ENCODE results near the gene TIMELESS.
"Not testable (repeated sequence)": the region's sequence is repeated elsewhere in the genome, so short reads cannot be mapped to it uniquely, and the experiment has no call there.

Gene TIMELESS, protein sequence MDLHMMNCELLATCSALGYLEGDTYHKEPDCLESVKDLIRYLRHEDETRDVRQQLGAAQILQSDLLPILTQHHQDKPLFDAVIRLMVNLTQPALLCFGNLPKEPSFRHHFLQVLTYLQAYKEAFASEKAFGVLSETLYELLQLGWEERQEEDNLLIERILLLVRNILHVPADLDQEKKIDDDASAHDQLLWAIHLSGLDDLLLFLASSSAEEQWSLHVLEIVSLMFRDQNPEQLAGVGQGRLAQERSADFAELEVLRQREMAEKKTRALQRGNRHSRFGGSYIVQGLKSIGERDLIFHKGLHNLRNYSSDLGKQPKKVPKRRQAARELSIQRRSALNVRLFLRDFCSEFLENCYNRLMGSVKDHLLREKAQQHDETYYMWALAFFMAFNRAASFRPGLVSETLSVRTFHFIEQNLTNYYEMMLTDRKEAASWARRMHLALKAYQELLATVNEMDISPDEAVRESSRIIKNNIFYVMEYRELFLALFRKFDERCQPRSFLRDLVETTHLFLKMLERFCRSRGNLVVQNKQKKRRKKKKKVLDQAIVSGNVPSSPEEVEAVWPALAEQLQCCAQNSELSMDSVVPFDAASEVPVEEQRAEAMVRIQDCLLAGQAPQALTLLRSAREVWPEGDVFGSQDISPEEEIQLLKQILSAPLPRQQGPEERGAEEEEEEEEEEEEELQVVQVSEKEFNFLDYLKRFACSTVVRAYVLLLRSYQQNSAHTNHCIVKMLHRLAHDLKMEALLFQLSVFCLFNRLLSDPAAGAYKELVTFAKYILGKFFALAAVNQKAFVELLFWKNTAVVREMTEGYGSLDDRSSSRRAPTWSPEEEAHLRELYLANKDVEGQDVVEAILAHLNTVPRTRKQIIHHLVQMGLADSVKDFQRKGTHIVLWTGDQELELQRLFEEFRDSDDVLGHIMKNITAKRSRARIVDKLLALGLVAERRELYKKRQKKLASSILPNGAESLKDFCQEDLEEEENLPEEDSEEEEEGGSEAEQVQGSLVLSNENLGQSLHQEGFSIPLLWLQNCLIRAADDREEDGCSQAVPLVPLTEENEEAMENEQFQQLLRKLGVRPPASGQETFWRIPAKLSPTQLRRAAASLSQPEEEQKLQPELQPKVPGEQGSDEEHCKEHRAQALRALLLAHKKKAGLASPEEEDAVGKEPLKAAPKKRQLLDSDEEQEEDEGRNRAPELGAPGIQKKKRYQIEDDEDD

DNA sequence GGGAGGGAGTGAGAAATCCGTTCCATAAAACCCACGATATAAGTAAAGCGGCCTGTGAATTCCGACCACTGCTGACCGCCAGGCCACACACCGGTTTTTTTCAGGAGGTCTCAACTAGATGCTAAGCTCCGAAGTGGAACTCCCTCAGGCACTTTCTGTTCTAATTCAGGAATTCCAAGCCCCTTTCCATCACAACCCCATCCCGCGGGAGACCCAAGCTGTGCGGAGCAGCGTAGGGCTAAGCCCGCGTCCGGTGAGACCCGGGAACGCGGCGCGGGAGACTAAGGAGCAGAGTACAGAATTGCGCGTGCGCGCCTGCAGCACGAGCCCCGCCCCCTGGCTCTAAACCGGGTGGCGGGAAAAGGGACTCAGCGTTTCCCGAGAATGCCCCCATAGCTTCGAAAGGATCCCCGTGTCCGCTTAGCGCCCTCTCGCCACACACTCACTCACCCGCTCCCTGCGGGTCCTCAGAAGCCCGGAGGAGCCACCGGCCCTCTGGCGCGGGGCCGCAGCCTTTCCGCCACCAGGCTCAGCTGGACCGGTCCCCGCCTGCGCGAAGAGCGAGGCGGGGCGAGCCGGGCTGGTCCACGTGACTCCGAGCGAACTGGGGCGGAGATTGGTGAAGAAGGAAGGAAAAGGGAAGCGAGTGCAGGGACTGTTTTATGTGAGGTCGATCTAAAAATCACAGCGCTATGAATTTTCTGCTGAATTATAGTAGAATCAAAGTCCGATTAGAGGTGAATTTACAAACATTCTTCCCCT is at the start of gene TIMELESS:
Gene TIMELESS, minus strand, starts transcription at position 567 of the 762 bp plus-strand sequence. CDS start 15,256 bp downstream, outside the sequence.
- peak; percentile 71 to 73 for DNase-seq (ENCODE audit: low read depth in 1 of 2, low spot score in 1 of 2)

DNA sequence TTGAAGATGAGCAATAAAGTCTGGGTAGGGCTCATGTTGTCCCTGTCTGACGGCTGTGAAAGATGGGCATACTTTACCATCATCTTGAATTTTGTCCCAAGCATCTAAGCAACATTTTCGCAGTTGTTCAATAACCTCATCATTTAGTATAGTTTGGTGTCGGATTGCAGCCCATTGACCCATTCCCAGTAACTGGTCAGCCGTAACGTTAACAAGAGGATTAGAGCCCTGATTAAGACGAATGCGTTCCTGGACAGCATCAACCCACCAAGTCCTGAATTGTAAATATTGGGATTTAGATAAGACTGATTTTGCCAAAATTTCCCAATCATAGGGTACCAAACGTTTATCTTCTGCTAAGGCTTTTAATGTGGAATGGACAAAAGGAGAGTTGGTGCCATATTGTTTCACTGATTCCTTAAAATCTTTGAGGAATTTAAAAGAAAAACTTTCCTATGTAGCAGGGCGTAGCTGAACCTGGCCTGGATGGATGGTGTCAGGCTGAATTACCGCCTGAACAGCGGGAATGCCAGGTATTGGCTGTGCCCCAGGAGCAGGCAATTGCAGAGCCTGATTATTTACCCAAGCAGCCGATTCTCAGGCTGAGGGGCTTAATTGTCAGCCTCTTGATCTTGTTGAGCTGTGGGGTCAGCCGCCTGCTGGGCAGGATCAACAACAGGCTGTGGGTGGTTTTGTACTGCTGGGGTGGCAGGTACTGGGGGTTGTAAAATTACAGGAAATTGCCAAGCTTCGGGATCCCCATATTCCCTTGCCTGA is 49.1 kb upstream of the TIMELESS start:
- DNase-seq (ENCODE audit: low read depth in 1 of 2, low spot score in 1 of 2): not testable (repeated sequence)

DNA sequence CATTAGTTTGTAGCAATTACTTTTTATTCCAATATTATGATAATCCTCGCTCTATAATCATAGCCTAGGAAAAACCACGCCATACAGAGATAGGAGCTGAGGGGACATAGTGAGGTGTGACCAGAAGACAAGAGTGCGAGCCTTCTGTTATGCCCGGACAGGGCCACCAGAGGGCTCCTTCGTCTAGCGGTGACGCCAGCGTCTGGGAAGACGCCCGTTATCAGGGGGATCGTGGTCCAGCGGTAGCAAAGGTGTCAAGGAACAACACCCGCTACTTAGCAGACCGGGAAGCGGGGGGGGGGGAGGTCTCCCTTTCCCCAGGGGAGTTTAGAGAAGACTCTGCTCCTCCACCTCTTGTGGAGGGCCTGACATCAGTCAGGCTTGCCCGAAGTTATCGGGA is 47.5 kb upstream of the TIMELESS start:
- DNase-seq (ENCODE audit: low read depth in 1 of 2, low spot score in 1 of 2): peak in 1 of 2 donors; percentile 42

DNA sequence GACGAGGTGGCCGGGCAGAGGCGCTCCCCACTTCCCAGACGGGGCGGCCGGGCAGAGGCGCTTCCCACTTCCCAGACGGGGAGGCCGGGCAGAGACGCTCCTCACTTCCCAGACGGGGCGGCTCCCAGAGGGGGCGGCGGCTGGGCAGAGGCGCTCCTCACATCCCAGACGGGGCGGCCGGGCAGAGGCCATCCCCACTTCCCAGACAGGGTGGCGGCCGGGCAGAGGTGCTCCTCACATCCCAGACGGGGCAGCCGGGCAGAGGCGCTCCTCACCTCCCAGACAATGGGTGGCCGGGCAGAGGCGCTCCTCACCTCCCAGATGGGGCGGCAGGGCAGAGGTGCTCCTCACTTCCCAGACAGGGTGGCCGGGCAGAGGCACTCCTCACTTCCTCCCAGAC is 45.3 kb upstream of the TIMELESS start:
- DNase-seq (ENCODE audit: low read depth in 1 of 2, low spot score in 1 of 2): not testable (repeated sequence)

DNA sequence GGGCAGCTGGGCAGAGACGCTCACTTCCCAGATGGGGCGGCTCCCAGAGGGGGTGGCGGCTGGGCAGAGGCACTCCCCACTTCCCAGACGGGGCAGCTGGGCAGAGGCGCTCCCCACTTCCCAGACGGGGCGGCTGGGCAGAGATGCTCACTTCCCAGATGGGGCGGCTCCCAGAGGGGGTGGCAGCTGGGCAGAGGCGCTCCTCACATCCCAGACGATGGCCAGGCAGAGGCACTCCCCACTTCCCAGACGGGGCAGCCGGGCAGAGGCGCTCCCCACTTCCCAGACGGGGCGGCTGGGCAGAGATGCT is 44.8 kb upstream of the TIMELESS start:
- not testable (repeated sequence) for DNase-seq (ENCODE audit: low read depth in 1 of 2, low spot score in 1 of 2)

DNA sequence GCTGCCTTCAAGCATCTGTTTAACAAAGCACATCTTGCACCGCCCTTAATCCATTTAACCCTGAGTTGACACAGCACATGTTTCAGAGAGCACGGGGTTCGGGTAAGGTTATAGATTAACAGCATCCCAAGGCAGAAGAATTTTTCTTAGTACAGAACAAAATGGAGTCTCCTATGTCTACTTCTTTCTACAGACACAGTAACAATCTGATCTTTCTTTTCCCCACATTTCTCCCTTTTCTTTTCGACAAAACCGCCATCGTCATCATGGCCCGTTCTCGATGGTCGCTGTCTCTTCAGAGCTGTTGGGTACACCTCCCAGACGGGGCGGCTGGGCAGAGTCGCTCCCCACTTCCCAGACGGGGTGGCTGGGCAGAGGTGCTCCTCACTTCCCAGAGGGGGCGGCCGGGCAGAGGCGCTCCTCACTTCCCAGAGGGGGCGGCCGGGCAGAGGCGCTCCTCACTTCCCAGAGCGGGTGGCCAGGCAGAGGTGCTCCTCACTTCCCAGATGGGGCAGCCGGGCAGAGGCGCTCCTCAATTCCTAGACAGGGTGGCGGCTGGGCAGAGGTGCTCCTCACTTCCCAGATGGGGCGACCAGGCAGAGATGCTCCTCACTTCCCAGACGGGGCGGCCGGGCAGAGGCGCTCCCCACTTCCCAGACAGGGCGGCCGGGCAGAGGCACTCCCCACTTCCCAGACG is 44.3 kb upstream of the TIMELESS start:
- not testable (repeated sequence) for DNase-seq (ENCODE audit: low read depth in 1 of 2, low spot score in 1 of 2)

DNA sequence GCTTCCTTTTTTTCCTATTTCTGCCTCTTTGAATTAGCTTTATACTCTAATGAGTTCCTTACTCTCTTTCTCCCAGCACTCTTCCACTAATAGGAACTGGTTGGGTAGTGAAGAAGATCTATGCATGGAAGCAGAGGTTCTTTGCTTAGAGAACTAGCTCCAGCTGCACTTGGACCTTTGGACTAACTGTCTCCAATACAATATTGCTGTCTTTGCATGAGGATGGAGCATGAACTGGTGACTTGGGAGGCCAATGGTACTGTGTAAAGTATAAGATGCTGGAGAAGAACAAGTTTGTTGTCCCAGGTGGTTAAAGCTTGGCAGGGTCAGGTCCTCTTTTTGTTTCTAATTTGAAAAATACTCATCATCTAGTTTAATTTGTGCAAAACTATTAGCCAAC is 41.1 kb upstream of the TIMELESS start:
- no peak for DNase-seq (ENCODE audit: low read depth in 1 of 2, low spot score in 1 of 2)

DNA sequence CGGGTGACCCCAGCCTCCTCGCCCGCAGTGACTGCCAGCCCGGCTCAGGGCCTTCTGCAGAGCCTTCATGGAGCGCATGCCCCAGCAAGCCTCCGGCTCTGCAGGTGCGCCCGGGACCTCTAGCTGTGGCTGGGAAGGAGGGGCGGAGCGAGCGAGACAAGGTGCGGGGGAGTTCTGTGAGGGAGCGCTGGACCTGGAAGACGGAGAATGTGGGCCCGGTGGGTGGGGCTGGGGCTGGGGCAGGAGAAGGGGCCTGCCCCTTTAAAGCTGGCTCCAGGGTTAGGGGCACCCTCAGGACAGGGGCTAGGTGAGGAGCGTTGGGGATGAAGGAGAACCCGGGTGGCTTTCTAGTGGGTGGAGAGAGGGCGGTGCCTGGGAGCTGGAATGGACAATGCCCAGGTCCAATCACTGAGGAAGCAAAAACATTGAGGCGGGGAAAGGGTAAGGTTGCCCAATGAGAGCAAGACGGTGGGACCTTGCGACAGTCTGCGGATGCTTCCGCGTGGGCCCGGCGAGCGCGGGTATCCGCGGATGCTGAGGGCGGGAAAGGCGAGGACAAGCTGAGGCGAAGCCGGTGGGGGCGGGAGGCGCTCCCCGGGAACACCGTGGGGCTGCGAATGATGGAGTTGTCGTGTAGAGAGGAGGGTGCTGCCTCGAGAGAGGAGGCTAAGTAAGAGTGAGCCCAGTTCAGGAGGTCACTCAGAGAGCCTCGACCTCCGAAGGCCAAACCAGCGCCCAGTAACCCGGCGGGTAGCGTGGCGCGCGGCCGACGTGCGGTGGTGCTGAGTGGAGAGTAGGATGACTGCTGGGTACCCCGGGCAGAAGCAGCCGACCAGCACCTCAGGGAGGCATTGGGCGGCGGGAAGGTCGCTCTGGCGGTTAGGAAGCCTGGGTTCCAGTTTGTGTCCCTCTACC is 39.1 kb upstream of the TIMELESS start, which contains the start of gene GLS2:
Gene GLS2, minus strand, starts transcription at position 121 of the 915 bp plus-strand sequence. Its CDS starts 43 bp downstream, at position 78.
- peak; percentile 42 to 51 for DNase-seq (ENCODE audit: low read depth in 1 of 2, low spot score in 1 of 2)

DNA sequence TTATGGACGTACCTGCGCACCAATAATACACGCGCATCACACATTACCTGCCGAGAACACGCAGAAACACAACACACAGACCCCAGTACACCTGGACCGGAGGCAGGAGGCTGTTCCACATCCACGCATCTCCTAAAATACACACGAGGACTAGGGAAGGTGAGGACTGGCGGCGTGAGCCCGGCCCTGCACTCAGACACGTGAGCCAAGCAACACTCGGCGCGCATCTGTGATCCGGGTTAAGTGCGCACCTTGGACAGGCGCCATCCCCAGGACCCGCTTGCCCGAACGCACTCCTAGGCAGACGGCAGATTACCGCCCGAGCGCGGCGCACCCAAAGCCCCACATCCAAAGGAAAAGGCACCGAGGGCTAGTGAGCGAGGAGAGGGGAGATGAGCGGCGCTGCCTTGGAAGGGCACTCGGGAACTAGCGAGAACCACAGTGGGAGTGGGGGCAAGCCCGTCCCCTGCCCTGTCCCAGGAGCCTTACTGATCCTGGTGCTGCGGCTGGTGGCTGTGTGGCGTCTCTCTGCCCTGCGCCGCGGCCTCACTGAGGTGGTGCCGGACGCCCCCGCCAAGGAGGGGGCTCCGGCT is 38.3 kb upstream of the TIMELESS start:
- no peak for DNase-seq (ENCODE audit: low read depth in 1 of 2, low spot score in 1 of 2)

DNA sequence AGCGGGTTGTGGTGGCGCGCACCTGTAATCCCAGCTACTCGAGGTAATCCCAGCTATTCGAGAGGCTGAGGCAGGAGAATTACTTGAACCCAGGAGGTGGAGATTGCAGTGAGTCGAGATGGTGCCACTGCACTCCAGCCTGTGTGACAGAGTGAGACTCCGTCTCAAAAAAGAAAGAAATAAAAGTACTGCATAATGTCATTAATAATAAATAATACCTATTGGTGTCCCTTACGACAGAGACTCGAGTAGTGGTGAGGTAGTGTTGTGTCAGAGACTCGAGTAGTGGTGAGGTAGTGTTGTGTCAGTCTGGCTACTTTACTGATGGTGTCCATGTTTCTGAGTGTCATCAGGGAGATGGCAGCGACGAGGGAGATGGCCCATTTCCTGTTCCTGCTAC is 37.5 kb upstream of the TIMELESS start:
- no peak for DNase-seq (ENCODE audit: low read depth in 1 of 2, low spot score in 1 of 2)

DNA sequence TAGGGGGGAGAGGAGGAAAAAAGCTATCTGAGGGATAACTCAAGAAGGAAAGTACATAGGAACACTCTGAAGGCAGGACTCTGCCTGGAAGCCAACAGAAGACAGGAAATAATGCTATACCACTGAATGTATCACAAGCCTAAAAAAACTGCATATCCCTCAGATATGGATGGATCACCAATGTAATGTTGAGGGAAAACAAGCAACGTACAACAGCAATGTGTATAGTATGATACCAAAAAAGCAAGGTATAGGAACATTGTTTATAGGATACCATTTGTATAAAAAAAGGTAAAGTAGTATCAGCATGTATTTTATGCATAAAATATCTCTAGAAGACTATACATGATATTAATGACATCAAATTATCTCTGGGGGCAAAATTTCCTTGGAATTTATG is 35.3 kb upstream of the TIMELESS start:
- no peak for DNase-seq (ENCODE audit: low read depth in 1 of 2, low spot score in 1 of 2)

DNA sequence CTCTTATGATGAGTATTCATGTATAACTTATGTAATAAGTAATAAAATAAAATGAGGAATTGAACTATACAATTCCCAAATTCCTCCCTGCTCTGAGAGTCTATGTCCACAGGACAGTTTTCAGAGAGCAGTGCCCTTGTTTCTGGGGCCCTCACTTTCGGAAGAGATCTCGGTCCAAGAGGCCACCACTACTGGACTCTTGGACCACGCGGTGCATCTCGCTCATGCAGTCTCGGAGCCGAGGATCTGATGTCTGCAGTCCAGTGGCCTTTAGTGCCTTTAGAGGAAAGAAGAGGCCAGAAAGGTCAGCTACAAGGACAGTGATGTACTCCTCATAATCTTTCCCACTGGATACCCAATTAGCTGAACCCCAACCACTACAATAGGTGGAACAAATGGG is 30.4 kb upstream of the TIMELESS start:
- DNase-seq (ENCODE audit: low read depth in 1 of 2, low spot score in 1 of 2): no peak

DNA sequence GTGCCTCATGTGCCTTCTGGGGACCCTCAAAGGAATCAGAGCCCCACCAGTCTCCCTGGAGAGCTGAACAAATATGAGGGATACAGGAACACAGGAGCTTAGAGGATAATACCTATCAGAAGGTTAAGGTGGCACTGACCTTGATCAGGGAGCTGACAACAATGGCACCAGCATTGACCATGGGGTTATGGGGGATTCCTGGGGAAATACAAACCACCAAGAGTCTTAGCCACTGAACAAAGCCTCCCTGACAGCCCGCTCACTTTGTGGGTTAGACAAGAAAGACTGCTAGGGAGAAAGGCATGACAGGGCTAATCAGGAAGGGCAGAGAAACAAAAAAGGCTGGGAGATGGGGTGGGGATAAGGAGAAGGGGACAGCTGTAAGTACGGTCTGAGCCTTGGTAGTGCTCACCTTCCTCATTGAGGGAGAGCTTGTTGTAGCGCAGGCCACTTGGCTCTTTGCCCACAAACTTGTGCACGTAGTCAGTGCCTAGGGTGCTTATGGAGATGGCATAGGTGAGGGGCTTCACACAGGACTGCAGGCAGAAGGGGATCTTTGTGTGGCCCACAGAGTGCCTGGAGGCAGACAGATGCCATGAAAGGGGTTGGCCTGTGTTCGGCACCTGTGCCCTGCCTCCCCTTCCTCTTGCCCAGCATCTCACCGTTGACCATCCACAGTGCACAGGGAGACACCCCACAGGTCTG is 28.4 kb upstream of the TIMELESS start:
- DNase-seq (ENCODE audit: low read depth in 1 of 2, low spot score in 1 of 2): no peak

DNA sequence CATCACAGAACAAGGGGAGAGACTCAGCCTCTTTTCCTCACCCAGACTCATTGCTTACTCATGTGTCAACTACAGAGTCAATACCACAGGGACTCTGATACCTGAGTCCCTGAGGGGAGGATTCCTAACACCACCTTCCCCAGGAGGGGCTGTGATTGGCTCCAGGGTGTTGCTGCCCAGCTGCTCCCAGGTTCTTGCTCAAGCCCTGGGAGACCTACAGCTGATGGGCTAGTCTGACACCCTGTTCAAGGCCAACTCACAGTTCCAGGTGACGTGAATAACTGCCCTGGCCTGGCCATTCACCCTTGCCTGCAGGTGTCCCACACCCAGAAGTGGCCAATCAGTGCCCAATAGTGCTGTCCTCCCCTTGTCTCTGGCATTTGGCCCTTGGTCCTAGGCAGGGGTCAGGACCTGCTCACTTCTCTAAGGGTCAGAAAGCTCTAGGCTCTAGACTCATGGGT is 27.8 kb upstream of the TIMELESS start:
- no peak for DNase-seq (ENCODE audit: low read depth in 1 of 2, low spot score in 1 of 2)

DNA sequence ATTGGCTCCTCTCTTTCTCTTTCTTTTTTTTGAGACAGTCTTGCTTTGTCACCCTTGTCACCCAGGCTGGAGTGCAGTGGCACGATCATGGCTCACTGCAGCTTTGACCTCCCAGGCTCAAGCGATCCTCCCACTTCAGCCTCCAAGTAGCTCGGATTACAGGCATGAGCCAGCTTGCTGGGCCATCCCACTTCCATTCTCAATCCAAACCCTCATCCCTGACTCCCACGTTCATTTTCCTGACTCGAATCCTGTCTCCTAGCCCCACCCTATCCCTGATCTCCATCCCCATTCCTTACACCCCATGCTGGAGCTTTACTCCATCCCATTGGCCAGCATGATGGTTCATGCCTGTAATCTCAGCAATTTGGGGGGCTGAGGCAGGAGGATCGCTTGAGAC is 26.9 kb upstream of the TIMELESS start:
- no peak for DNase-seq (ENCODE audit: low read depth in 1 of 2, low spot score in 1 of 2)

DNA sequence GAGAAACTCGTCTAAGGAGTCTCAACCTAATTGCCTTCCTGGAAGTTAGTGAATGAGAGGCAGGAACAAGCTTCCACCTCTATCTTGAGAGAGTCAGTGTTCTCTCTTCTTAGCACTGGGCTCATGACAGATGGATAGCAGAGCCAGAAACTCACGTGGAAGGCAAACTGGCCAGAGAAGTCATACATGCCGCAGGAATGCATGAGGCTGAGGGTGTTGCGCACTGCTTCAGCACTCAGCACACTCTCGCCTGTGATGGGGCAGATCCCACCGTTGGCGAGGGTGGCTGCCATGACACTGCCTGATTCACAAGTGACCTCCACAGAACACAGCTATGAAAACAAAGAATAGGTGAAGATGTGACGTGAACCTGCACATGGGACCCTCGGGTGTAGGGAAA is 25.2 kb upstream of the TIMELESS start:
- no peak for DNase-seq (ENCODE audit: low read depth in 1 of 2, low spot score in 1 of 2)

Measured in stimulated activated CD4-positive, alpha-beta T cell treated with anti-CD3 and anti-CD28 coated beads, Interleukin-15, amount 100 ng/mL, for 1 hour (primary cell).